HepG2 (cell line): ENCODE measurements around the gene SLC29A2.

Experiments
- BCLAF1 ChIP-seq: fragments of 450-650 bp; IDR thresholded peaks from 2 replicates; pipeline ENCODE4 v1.6.1; 2017; ENCODE audit warnings: mild to moderate bottlenecking
- CTCF ChIP-seq: sonication (generic); formaldehyde crosslinking; IDR thresholded peaks from 2 replicates; pipeline ENCODE4 v1.5.0; 2020; ENCODE audit warnings: mild to moderate bottlenecking, missing genetic modification reagents, moderate library complexity
- DMAP1 ChIP-seq: IDR thresholded peaks from 2 replicates; pipeline ENCODE4 v1.6.1; 2016
- EHMT2 ChIP-seq: fragments of 200-600 bp; sonication (generic); IDR thresholded peaks from 2 replicates; pipeline ENCODE4 v1.7.0; 2017; ENCODE audit warnings: antibody characterized with exemption, low read depth, low read length, borderline replicate concordance
- FOXM1 ChIP-seq: sonication (generic); formaldehyde crosslinking; IDR thresholded peaks from 2 replicates; pipeline ENCODE4 v1.5.0; 2020; ENCODE audit warnings: missing genetic modification reagents
- GPN1 ChIP-seq: sonication (generic); formaldehyde crosslinking; IDR thresholded peaks from 2 replicates; pipeline ENCODE4 v1.5.1; 2020; ENCODE audit warnings: missing genetic modification reagents, borderline replicate concordance
- PAF1 ChIP-seq: IDR thresholded peaks from 2 replicates; pipeline ENCODE4 v1.6.1; 2016; ENCODE audit warnings: missing genetic modification reagents, missing compliant biosample characterization
- POLR2AphosphoS5 ChIP-seq: IDR thresholded peaks from 2 replicates; pipeline ENCODE4 v1.6.1; 2012; ENCODE audit warnings: low read depth, low read length
- RFX5 ChIP-seq: IDR thresholded peaks from 2 replicates; pipeline ENCODE4 v1.6.1; 2011; ENCODE audit warnings: low read depth, low read length, improper control_type of control experiment
- SALL1 ChIP-seq: sonication (generic); formaldehyde crosslinking; IDR thresholded peaks from 2 replicates; pipeline ENCODE4 v1.8.0; 2022; ENCODE audit warnings: mild to moderate bottlenecking, missing genetic modification reagents
- SUZ12 ChIP-seq: fragments of 150-350 bp; IDR thresholded peaks from 2 replicates; pipeline ENCODE4 v1.6.1; 2014; ENCODE audit warnings: low read depth, low read length
- TSC22D2 ChIP-seq: sonication (generic); formaldehyde crosslinking; IDR thresholded peaks from 2 replicates; pipeline ENCODE4 v1.5.1; 2020; ENCODE audit warnings: missing genetic modification reagents, mild to moderate bottlenecking, borderline replicate concordance
- ZBTB26 ChIP-seq: IDR thresholded peaks from 2 replicates; pipeline ENCODE4 v1.6.1; 2016; ENCODE audit warnings: missing compliant biosample characterization, missing genetic modification reagents, borderline replicate concordance
- ZFX ChIP-seq: sonication (generic); formaldehyde crosslinking; IDR thresholded peaks from 2 replicates; pipeline ENCODE4 v1.4.0; 2020; ENCODE audit warnings: mild to moderate bottlenecking, low read depth, missing genetic modification reagents, moderate library complexity

- no peak for TF ChIP-seq BCLAF1
- TF ChIP-seq SUZ12, result no peak
- TF ChIP-seq FOXM1 (CRISPR knock-in tag), result no peak
- no peak for TF ChIP-seq RFX5
- no peak for TF ChIP-seq CTCF (CRISPR knock-in tag)
- TF ChIP-seq GPN1 (CRISPR knock-in tag), result no peak
- TF ChIP-seq ZFX (CRISPR knock-in tag), result no peak
- TF ChIP-seq ZBTB26 (CRISPR knock-in tag), result no peak
- no peak for TF ChIP-seq TSC22D2 (CRISPR knock-in tag)
- TF ChIP-seq SALL1, result no peak
- no peak for TF ChIP-seq PAF1 (CRISPR knock-in tag)
- no peak for TF ChIP-seq DMAP1
- no peak for TF ChIP-seq EHMT2
- no peak for TF ChIP-seq POLR2AphosphoS5
These were observed 19.8 kb upstream of the SLC29A2 start for GRCh38 chr11:66391322-66391721.
